HG03064 (cell line): ENCODE measurements around the gene C2.
"Not testable (repeated sequence)": the region's sequence is repeated elsewhere in the genome, so short reads cannot be mapped to it uniquely, and the experiment has no call there.

Experiments
- ATAC-seq: cut with Tn5 transposase; IDR thresholded peaks from one replicate; pipeline ENCODE4 v1.9.1; 2021; ENCODE audit warnings: low read depth; ENCODE audit not compliant: unreplicated experiment

The C2 gene

DNA sequence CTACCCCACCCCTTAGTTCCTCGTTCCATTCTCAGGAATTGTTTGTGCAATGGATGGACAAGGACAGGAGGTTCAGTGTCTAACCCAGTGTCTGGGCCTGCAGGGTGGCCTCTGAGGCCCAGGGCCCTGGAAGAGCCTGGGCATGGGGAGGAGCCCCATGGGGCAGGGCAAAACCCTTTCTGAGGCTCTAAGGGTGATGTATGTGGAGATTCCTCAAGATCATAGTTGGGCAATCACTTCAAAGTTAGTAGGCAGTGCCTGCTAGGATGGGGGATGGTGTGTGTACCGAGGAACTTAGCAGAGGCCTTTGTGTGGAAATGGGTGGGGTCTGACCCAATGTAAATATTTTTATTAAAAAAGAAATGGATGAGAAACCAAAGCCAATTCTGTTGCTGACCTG lies 6.7 kb upstream of the C2 start:
- ATAC-seq: no peak

DNA sequence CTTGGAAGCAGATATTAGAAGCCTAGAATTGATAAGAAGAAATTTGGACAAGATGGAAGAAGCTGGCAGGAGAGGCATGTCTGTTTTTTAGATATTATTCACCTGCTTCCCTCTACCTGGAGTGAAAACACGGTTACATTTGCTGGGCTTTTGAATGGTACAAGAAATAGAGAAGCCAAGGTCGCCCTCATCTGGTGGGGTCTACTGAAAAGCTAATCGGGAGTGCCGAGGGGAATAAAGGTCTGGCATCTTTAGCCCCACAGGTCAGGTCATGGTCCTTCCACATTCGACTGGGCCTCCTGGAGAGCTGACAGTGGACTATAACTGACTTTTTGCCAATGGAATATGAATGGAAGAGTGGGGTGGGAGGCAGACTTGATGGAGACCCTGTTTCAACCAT lies 4.6 kb upstream of the C2 start:
- ATAC-seq: no peak

GRCh38 chr6:31927863-31928671 lies 550 bp downstream of the C2 start:
- ATAC-seq: no peak

DNA sequence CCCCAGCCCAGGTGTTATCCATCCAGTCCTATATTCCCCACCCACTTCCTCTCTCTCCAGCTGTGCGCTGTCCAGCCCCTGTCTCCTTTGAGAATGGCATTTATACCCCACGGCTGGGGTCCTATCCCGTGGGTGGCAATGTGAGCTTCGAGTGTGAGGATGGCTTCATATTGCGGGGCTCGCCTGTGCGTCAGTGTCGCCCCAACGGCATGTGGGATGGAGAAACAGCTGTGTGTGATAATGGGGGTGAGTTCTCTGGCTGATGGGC lies 1.1 kb downstream of the C2 start:
- no peak for ATAC-seq

DNA sequence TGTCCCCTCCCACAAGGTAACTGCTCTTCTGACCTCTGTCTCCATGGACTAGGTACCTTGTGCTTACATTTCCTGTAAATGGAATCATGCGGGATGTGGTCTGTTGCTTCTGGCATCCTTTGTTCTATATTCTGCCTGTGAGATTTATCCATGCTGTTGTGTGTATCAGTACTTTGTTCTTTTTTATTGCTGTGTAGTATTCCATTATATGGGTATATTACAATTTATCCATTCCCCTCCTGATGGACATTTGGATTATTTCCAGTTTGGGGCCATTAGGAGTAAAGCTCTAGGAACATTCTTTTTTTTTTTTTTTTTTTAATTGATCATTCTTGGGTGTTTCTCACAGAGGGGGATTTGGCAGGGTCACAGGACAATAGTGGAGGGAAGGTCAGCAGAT lies 3.4 kb downstream of the C2 start:
- ATAC-seq: no peak

- not testable (repeated sequence) for ATAC-seq
These were observed 4.6 kb downstream of the C2 start for GRCh38 chr6:31932137-31932536.

DNA sequence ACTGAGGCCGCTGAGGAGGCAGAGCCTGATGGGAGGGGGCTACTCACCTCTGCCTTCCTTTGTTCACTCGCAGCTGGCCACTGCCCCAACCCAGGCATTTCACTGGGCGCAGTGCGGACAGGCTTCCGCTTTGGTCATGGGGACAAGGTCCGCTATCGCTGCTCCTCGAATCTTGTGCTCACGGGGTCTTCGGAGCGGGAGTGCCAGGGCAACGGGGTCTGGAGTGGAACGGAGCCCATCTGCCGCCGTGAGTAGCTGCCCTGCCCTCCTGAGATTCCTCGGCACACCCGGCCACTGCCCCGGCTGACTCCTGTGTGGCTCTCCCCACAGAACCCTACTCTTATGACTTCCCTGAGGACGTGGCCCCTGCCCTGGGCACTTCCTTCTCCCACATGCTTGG lies 6.0 kb downstream of the C2 start:
- no peak for ATAC-seq

DNA sequence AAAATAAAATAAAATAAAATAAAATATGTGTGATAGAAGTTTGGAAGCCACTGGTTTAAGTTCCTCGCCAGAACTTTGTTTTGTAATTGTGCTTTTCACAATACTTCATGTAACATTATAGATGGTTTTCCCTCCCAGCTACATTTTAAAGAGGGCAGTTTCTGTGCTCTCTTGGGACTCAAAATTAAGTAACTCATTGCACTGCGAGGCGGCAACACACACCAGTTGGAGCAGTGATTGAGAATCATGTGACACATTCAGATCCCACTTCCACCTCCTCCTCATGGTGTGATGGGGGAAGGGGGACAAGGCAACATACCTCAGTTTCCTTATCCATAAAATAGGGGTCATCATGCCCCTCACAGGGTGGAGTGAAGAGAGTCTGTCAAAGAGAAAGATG lies 7.5 kb downstream of the C2 start:
- ATAC-seq: no peak

GRCh38 chr6:31935823-31936222 lies 8.3 kb downstream of the C2 start:
- ATAC-seq: no peak

GRCh38 chr6:31940256-31940664 lies 12.7 kb downstream of the C2 start:
- ATAC-seq: no peak

GRCh38 chr6:31943742-31944141 lies 16.2 kb downstream of the C2 start:
- ATAC-seq: no peak

- no peak for ATAC-seq
These were observed 17.6 kb downstream of the C2 start for GRCh38 chr6:31945154-31945506.

- no peak for ATAC-seq
These were observed 18.2 kb downstream of the C2 start, which contains the start of gene CFB for GRCh38 chr6:31945507-31946369. TSS of gene CFB (plus strand) at chr6:31946095. CDS start at chr6:31946222, 127 bp downstream.

DNA sequence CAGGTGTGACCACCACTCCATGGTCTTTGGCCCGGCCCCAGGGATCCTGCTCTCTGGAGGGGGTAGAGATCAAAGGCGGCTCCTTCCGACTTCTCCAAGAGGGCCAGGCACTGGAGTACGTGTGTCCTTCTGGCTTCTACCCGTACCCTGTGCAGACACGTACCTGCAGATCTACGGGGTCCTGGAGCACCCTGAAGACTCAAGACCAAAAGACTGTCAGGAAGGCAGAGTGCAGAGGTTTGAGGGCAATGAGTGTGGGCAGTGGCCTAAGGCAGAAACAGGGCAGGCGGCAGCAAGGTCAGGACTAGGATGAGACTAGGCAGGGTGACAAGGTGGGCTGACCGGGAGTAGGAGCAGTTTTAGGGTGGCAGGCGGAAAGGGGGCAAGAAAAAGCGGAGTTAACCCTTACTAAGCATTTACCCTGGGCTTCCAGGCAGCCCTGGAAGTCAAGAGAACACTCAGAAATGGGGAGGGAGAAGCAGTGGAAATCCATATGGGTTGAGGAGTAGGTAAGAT lies 18.9 kb downstream of the C2 start:
- ATAC-seq: no peak

- no peak for ATAC-seq
These were observed 19.7 kb downstream of the C2 start for GRCh38 chr6:31947070-31947675.

DNA sequence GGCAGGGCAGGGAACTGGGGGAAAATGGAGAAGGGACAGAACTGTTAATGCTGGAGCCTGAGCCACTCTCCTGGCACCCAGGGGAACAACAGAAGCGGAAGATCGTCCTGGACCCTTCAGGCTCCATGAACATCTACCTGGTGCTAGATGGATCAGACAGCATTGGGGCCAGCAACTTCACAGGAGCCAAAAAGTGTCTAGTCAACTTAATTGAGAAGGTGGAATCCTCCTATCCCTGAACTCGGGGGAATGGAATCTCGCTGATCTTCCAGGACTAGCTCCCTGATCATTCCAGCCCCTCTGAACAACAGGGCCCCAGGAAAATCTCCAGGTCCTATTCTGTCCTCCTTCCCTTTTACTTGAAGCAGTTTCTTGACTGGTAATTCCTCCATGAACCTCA lies 20.3 kb downstream of the C2 start:
- no peak for ATAC-seq

- ATAC-seq: no peak
These were observed 20.8 kb downstream of the C2 start for GRCh38 chr6:31948306-31948705.

DNA sequence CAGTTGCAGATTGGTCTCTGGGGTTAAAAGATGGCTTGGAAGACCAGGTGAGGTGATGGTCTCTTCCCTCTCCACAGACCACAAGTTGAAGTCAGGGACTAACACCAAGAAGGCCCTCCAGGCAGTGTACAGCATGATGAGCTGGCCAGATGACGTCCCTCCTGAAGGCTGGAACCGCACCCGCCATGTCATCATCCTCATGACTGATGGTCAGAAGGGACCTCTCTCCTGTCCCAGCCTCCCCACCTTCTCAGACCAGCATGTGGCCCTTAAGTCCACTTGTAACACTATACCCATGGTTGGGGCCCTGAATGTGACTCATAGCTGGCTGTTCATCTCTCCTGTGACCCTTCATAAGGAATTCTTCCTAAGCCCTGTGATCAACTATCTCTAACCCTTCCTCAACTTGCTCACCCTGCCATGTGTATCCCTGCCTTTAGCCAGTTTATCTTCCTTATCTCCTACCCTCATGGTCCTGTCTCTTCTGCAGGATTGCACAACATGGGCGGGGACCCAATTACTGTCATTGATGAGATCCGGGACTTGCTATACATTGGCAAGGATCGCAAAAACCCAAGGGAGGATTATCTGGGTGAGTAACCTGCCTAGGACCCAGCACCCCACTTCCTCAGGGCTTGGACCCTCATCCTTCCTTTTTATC lies 21.4 kb downstream of the C2 start:
- no peak for ATAC-seq

GRCh38 chr6:31949926-31950548 lies 22.5 kb downstream of the C2 start:
- no peak for ATAC-seq

DNA sequence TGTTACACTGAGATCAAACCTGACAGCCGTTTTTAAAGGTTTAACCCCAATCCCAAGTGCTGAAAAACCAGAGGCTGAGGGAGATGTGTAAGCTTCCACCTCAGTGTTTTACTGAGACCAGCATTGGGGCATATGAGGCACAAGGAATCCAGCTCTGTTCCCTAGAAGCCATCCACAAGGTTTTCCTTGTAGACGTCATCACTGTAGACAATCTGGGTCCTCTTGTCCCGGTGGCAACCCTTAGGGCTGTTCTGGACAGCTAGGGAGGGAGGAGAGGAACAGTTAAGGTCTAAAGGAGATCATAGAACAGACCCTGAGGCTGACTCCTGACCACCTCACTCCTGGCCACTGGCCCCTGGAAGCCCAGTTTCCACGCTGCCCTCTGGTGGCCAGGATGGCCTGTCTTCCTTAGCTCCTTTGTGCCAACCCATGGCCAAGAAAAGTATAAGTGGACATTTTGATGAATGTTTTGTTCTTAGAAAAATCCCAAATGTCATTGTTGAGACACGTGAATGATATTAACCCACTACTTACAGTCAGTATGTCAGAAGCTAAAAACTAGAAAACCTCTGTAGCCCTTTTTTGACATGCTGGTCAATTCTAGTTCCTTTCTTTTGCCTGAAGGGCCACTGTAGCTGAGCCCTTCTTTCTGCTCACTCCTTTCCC lies 24.8 kb downstream of the C2 start:
- ATAC-seq: no peak
